T-helper 2 cell treated with Interferon-gamma antibody and Interleukin-4, amounts not matched to agents 100 ng/mL and 5 ng/mL, for 36 hours (primary cell): Measurements from ENCODE around the gene PHACTR1. TPM values are rescaled to one million over a fixed set of nuclear protein-coding genes. Genes with fewer than 3 reads are reported as not detected.

Experiments
- intact Hi-C: fragments of 100-400 bp; cut with micrococcal nuclease; formaldehyde crosslinking; loops from one replicate; pipeline ENCODE4 v1.15.1; 2023
- total RNA-seq: library from RNA; stranded (reverse); gene quantifications from 2 replicates; pipeline ENCODE4 v1.2.3, GENCODE V29; 2022

The PHACTR1 gene
- total RNA-seq, 1 donor from 2014 or later, result 0.11 TPM

DNA sequence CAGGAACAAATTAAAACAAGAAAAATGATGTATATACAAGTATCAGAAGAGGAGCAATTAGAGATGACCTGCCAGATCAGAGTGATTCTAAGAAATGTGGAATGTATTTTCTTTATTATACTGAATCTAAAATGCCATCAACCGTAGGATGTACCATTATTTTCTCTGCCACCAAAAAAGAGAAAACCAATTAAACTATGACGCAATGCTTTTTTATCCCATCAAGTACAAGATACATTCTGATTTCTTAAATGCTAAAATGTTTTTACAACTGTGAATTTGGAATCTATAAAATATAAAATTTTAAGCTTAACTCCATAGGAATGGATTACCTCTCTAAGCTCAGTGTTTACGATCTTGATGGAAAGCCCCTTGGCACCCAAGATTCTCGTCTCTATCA is 85.9 kb downstream of the PHACTR1 start:
- intact Hi-C loops, result no loop called here

DNA sequence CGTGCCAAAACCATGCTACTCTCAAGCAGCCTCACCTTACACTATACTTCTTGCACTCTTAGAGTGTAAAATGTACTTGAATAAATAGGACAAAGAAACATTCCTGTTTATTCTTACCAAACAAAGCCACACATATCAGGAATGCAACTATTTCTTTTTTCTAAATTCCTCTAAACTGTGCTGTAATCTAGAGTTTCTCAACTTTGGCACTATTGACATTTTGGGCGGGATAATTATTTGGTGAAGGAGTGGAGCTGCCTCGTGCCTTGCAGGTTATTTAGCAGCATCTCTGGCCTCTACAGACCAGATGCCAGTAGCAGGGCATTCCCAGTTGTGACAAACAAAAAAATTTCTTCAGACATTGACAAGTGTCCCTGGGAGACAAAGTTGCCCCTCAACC is 86.9 kb downstream of the PHACTR1 start:
- intact Hi-C loops, result no loop called here

GRCh38 chr6:12804952-12805645 is 88.5 kb downstream of the PHACTR1 start:
- intact Hi-C loops, result no loop called here

- intact Hi-C loops, result no loop called here
Measured at GRCh38 chr6:12806136-12806535, 89.6 kb downstream of the PHACTR1 start.

GRCh38 chr6:12806796-12807195 is 90.2 kb downstream of the PHACTR1 start:
- intact Hi-C loops, result no loop called here

GRCh38 chr6:12811519-12811918 is 95.0 kb downstream of the PHACTR1 start:
- intact Hi-C loops, result no loop called here

DNA sequence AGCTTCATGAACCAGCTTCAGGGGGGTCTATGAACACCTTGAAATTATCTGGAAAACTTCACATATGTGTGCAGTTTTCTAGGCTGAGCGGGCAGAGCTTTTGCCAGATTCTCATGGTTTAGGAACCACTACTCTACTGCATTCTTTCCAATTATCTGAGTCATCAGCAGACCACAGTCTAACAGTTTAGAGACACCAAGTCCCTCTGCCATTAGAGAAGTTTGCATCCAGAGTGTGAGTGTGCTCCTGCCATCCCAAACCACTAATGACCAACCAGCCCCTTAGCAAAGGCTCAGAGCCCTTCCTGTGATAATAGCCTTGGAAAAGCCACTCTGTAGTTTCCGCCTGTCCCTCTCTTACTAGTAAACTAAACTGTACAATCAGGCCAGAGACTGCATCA is 96.8 kb downstream of the PHACTR1 start:
- intact Hi-C loops, result no loop called here

DNA sequence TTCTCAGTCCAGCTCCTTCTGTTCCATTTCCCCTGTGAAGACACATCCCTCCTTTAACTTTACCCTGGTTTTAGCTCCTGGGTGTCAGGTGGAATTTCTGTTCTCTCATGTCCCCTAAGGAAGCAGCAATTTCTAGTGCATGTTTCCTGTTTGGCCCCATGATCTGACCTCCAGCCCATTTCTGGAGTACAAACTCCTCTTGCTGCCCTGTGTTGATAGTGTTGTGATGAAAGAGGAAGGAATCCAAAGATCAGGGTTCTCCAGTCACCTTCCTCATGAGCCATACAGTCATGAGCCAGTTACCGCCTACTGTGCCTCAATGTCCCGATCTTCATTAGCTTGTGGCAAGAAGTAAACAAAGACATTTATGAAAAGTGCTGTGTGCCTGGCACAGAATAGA is 97.4 kb downstream of the PHACTR1 start:
- intact Hi-C loops, result no loop called here

- intact Hi-C loops, result no loop called here
Measured at GRCh38 chr6:12815089-12815488, 98.5 kb downstream of the PHACTR1 start.

GRCh38 chr6:12815884-12816600 is 99.5 kb downstream of the PHACTR1 start:
- intact Hi-C loops, result no loop called here

GRCh38 chr6:12818324-12818723 is 101.8 kb downstream of the PHACTR1 start:
- intact Hi-C loops, result no loop called here

DNA sequence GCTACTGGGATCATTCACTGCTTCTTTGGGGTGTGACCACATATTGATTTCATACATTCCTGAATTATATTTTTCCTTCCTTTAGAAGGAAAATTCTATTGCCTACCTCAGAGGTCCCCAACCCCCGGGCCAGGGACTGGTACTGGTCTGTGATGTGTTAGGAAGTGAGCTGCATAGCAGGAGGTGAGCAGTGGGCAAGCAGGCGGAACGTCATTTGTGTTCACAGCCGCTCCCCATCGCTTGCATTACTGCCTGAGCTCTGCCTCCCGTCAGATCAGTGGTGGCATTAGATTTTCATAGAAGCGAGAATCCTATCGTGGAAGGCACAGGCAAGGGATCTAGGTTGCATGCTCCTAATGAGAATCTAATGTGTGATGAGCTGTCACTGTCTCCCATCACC is 107.3 kb downstream of the PHACTR1 start:
- intact Hi-C loops, result no loop called here

DNA sequence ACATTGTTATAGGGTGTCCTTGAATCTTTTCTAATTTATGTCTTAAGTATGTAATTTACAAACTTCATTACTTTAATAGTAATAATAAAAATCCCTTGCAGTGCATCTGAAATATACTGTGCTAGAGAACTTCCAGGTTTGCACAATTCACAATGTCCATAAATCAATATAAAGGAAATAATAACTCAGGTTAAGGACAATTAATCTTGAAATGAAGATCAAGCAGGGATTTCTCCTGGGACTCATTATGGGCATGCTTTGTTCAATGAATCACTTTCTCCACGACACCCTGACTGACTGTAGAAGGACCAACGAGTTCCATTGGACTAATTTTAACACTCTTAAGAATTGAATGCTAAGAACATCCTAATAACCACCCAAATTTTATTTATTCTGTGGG is 110.0 kb downstream of the PHACTR1 start:
- intact Hi-C loops, result no loop called here

- intact Hi-C loops, result no loop called here
Measured at GRCh38 chr6:12827921-12828320, 111.4 kb downstream of the PHACTR1 start.

- intact Hi-C loops, result no loop called here
Measured at GRCh38 chr6:12832226-12832735, 115.7 kb downstream of the PHACTR1 start.

GRCh38 chr6:12836009-12836408 is 119.4 kb downstream of the PHACTR1 start:
- intact Hi-C loops, result no loop called here

DNA sequence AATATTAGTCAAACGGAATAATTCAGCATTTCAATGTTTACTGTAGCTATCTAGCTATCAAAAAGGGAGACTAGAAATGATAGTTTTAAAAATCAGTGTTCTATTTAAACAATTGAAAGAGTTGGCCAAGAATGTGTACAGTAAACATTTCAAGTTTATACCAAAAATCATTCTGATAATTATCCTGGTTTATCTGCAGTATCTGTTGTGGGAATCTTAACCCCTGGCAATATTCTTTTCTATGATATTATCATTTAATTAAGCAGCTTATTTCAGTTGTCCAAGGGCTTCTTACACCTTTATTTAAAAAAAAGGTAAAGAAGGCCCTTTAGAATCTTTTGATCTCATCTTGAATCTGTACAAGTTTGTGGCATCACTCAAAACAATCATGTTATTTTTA is 125.1 kb downstream of the PHACTR1 start:
- intact Hi-C loops, result no loop called here

DNA sequence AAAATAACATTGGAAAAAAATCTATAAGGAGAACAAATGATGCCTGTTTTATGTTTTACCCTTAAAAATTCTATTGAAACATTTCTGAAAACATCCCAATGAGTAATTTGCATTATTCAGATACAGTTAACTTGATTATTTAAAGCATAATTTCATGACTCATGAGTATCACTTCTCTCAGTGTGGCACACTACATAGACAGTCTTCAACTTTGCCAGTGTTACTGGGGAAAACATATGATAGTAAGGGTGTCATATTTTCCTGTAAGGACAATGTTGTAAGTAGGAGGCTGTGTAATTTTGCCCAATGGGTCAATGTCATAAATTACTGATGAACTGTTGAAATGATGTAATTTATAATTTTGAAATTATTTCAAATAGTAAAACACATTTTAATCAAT is 125.5 kb downstream of the PHACTR1 start:
- intact Hi-C loops, result no loop called here

GRCh38 chr6:12842658-12843057 is 126.1 kb downstream of the PHACTR1 start:
- intact Hi-C loops, result no loop called here

- intact Hi-C loops, result no loop called here
Measured at GRCh38 chr6:12844284-12845223, 128.0 kb downstream of the PHACTR1 start.

GRCh38 chr6:12845224-12846004 is 128.8 kb downstream of the PHACTR1 start:
- intact Hi-C loops, result no loop called here
